ENCODE data around the gene RUFY1. TPM values are rescaled to one million over a fixed set of nuclear protein-coding genes. Genes with fewer than 3 reads are reported as not detected.
A peak's percentile ranks its signal among the peaks of the same experiment; 100 is the strongest.
"Not testable (repeated sequence)": the region's sequence is repeated elsewhere in the genome, so short reads cannot be mapped to it uniquely, and the experiment has no call there.

Gene RUFY1
- total RNA-seq, 1 donor from 2014 or later: 56.5 TPM

DNA sequence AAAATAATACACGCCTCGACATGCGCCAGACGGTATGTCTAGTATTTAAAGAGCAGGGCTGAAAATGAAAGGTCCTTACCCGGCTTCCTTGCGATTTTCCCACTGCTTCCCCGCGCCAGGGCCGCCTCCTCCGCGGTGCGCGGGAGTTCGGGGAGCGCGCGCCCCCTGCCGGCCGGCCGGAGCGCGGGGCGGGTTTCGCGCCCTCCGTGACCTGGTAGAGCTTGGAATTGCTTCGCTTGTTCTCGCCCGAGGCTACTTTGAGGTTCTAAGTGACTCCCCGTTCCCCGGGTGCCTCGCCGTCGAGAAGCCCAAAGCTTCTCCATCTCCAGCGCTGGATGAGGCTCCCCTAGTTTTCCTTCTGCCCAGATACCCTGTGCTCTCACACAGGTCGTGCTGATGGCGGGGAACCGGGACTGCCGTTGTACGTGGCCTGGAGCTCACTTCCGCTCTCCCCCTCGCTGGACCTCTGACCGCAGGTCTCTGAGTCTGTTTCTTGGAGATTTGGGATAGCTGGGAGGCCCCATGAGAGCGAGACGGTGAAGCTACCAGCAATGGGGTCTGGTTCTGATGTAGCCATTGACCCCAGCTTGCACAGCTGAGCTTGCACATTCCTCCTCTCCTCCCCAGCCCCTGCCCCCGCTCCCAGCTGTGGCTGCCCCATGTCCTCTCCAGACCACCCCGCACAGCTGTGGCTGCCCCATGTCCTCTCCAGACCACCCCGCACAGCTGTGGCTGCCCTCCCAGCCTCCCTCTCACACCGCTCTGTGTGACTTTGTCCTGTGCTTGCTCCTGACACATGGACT lies 84.2 kb downstream of the RUFY1 start:
- H3K36me3 ChIP-seq (ENCODE audit: control insufficient read depth, insufficient read depth, low read length); H3K27me3 ChIP-seq (ENCODE audit: control insufficient read depth, insufficient read depth, low read length); H3K4me3 ChIP-seq (ENCODE audit: low read depth, low read length); DNase-seq (ENCODE audit: low read depth): not testable (repeated sequence)

DNA sequence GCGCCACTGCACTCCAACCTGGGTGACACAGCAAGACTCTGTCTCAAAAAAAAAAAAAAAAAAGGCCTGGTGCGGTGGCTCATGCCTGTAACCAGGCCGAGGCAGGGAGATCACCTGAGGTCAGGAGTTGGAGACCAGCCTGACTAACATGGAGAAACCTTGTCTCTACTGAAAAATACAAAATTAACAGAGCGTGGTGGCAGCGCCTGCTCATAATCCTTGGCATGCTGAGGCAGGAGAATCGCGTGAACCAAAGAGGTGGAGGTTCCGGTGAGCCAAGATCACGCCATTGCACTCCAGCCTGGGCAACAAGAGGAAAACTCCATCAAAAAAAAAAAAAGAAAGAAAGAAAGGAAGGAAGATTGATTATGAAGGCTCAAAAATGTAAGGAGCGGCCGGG lies 88.9 kb downstream of the RUFY1 start:
- H3K27me3 ChIP-seq (ENCODE audit: control insufficient read depth, insufficient read depth, low read length); H3K36me3 ChIP-seq (ENCODE audit: control insufficient read depth, insufficient read depth, low read length); H3K4me3 ChIP-seq (ENCODE audit: low read depth, low read length); DNase-seq (ENCODE audit: low read depth): not testable (repeated sequence)

DNA sequence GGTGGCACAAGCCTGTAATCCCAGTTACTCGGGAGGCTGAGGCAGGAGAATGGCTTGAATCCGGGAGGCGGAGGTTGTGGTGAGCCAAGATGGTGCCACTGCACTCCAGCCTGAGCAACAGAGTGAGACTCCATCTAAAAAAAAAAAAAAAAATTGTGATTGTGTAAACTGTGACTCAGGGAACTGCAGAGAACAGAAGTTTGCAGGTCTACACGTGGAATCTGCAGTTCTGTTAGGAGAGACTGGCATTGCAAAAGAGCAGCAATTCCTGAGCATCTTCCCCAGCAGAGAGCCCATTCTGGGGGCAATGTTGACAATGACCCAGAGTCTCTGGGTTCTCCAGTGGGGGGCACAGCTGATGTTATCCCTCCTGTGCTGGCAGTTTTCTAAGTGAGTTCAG lies 91.4 kb downstream of the RUFY1 start:
- H3K36me3 ChIP-seq (ENCODE audit: control insufficient read depth, insufficient read depth, low read length); DNase-seq (ENCODE audit: low read depth); H3K27me3 ChIP-seq (ENCODE audit: control insufficient read depth, insufficient read depth, low read length); H3K4me3 ChIP-seq (ENCODE audit: low read depth, low read length): not testable (repeated sequence)

DNA sequence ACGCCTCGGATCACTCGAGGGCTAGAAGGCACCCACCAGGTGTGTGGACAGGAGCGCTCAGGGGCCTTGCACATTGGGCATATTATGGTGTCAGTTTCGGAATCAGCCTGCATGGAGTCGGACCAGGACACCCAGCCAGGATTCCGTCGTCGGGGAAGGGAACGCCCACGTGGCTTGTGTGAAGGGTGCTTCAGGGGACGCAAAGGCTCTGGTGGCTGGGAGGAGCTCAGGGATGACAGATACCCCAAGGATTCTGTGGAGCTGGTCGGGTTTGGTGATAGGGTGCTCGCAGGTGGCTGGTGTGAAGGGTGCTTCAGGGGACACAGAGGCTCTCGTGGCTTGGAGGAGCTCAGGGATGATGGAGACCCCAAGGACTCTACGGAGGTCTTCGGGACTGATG lies 92.3 kb downstream of the RUFY1 start:
- H3K4me3 ChIP-seq (ENCODE audit: low read depth, low read length); H3K27me3 ChIP-seq (ENCODE audit: control insufficient read depth, insufficient read depth, low read length); H3K36me3 ChIP-seq (ENCODE audit: control insufficient read depth, insufficient read depth, low read length); DNase-seq (ENCODE audit: low read depth): not testable (repeated sequence)

DNA sequence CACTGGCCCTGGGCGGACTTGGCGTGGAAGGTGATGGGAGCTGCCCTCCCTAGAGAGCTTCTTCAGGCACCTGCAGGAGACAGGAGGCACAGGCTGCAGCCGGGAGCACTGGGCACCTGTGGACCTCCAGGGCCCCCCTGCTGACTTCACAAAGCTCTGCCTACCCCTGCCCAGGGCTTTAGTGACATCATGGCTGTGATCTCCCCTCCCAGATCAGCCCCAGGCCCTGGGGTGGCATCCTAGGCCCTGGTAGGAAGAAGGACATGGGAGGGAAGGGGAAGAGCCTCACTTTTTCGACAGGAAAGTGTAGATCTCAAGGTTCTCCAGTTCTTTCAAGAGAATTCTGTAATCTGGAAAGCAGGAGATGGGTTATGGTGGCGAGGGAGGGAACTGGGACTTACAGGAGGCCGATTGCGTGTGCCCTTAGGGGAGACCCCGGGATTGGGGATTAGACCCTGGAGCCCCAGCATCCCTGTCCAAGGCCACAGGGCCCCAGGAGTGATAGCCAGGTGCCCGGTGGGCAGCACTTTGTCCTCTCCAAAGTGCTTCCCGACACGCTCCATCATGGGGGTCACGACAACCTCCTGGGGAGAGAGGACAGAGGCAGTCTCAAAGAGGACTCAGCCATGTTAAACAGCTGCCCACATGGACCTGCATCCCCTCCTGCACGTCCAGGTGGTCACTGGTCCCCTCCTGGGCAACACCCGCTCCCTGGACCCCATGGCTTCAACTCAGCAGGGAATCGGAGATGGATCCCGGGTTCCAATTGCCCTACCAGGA lies 93.0 kb downstream of the RUFY1 start:
- not testable (repeated sequence) for H3K27me3 ChIP-seq (ENCODE audit: control insufficient read depth, insufficient read depth, low read length); DNase-seq (ENCODE audit: low read depth); H3K36me3 ChIP-seq (ENCODE audit: control insufficient read depth, insufficient read depth, low read length); H3K4me3 ChIP-seq (ENCODE audit: low read depth, low read length)

DNA sequence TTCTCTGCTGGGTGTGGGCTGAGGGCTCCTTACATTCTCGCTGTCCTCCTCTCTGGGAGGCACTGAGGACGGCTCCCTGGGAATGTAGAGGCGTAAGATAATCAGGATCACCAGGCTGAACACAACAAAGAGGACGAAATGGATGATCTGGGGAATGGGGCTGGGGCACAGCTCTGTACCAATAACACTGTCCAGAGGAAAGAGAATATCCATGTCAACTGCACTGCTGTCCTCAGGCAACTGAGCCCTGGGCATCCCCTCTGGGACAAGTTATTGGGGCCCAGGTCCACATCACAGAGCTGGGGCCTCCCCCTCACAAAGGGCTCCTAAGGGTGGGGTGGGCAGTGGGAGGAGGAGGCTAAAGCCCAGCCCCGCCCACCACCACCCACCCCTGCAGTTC lies 94.4 kb downstream of the RUFY1 start:
- H3K27me3 ChIP-seq (ENCODE audit: control insufficient read depth, insufficient read depth, low read length); DNase-seq (ENCODE audit: low read depth); H3K36me3 ChIP-seq (ENCODE audit: control insufficient read depth, insufficient read depth, low read length); H3K4me3 ChIP-seq (ENCODE audit: low read depth, low read length): not testable (repeated sequence)

DNA sequence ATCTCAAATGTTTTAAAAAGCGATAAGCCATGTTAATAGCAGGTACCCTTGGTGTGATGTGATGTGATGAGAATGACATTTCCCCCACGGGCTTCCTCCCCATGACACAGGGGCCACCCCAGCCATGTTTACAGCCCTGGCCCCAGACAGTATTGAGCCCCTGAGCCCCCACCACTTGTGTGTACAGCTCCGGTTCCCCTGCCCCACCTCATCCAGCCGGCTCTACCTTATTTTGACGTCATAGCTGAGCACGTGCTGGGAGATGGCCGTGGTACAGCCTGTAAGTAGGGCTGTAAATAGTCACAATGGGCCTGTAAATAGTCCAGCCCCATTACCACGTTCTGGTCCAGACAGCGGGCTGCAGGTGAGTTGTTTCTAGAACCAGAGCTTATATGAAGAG lies 98.1 kb downstream of the RUFY1 start:
- Histone ChIP-seq H3K36me3 (ENCODE audit: control insufficient read depth, insufficient read depth, low read length) (no peaks in the 10 kb centered on the region), H3K4me3 (ENCODE audit: low read depth, low read length) (no peak overlapping the region), H3K27me3 (ENCODE audit: control insufficient read depth, insufficient read depth, low read length) (peaks cover 4% of the 10 kb centered on the region)
- TF ChIP-seq, protein P1, sequence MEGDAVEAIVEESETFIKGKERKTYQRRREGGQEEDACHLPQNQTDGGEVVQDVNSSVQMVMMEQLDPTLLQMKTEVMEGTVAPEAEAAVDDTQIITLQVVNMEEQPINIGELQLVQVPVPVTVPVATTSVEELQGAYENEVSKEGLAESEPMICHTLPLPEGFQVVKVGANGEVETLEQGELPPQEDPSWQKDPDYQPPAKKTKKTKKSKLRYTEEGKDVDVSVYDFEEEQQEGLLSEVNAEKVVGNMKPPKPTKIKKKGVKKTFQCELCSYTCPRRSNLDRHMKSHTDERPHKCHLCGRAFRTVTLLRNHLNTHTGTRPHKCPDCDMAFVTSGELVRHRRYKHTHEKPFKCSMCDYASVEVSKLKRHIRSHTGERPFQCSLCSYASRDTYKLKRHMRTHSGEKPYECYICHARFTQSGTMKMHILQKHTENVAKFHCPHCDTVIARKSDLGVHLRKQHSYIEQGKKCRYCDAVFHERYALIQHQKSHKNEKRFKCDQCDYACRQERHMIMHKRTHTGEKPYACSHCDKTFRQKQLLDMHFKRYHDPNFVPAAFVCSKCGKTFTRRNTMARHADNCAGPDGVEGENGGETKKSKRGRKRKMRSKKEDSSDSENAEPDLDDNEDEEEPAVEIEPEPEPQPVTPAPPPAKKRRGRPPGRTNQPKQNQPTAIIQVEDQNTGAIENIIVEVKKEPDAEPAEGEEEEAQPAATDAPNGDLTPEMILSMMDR (IDR thresholded peaks at IDR 0.05; ENCODE audit: insufficient read depth, low read length, poor library complexity, severe bottlenecking): no peak
- DNase-seq (ENCODE audit: low read depth): no peak

DNA sequence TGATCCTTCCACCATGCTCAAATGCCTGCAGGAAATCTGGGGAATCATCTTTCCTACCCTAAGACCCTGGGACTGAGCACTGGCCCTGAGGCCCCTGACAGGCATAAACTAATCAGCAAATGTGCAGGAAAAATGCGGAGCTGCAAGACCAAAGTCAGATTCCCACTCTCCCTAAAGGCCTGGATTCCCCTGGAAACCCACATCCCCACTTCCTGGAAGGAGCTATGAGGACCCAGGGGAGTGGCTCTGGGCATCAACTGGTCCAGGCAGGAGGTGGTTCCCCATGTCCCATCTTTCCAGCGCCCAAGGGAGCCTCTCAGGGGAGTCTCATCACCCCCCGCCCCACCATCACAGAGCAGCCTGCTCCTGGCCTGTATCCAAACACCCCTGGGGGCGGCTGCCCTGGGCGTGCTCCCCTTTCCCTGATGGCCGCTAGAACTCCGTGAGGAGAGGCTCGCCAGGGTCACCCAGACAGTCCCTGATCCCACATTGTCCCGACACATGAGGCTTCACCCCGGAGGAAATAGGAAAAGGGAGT lies 98.9 kb downstream of the RUFY1 start:
- not testable (repeated sequence) for H3K27me3 ChIP-seq (ENCODE audit: control insufficient read depth, insufficient read depth, low read length); DNase-seq (ENCODE audit: low read depth); H3K4me3 ChIP-seq (ENCODE audit: low read depth, low read length); H3K36me3 ChIP-seq (ENCODE audit: control insufficient read depth, insufficient read depth, low read length)

DNA sequence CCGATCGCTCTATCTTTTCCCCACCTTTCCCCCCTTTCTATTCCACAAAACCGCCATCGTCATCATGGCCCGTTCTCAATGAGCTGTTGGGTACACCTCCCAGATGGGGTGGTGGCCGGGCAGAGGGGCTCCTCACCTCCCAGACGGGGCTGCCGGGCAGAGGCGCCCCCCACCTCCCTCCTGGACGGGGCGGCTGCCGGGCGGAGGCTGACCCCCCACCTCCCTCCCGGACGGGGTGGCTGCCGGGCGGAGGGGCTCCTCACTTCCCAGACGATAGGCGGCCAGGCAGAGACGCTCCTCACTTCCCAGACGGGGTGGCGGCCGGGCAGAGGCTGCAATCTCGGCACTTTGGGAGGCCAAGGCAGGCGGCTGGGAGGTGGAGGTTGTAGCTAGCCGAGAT lies 99.9 kb downstream of the RUFY1 start:
- not testable (repeated sequence) for H3K27me3 ChIP-seq (ENCODE audit: control insufficient read depth, insufficient read depth, low read length); H3K4me3 ChIP-seq (ENCODE audit: low read depth, low read length); H3K36me3 ChIP-seq (ENCODE audit: control insufficient read depth, insufficient read depth, low read length); DNase-seq (ENCODE audit: low read depth)

DNA sequence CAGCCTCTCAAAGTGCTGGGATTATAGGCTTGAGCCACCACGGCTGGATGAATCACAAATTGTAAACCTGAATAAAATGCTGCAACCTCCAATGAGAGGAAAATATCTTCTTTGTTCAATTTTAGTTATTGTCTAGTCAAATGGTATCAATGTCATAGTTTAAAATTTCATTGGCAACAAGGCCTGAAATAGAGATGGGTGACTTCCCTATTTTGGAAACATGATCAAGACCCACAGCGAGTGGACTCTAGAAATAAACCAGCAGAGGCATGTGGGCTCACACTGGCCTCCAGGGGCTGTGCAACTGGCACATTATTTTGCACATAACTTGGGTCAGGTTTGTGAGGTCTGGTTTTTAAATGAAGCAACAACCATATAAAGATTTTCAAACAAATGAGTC lies 102.8 kb downstream of the RUFY1 start:
- DNase-seq (ENCODE audit: low read depth): not testable (repeated sequence)

DNA sequence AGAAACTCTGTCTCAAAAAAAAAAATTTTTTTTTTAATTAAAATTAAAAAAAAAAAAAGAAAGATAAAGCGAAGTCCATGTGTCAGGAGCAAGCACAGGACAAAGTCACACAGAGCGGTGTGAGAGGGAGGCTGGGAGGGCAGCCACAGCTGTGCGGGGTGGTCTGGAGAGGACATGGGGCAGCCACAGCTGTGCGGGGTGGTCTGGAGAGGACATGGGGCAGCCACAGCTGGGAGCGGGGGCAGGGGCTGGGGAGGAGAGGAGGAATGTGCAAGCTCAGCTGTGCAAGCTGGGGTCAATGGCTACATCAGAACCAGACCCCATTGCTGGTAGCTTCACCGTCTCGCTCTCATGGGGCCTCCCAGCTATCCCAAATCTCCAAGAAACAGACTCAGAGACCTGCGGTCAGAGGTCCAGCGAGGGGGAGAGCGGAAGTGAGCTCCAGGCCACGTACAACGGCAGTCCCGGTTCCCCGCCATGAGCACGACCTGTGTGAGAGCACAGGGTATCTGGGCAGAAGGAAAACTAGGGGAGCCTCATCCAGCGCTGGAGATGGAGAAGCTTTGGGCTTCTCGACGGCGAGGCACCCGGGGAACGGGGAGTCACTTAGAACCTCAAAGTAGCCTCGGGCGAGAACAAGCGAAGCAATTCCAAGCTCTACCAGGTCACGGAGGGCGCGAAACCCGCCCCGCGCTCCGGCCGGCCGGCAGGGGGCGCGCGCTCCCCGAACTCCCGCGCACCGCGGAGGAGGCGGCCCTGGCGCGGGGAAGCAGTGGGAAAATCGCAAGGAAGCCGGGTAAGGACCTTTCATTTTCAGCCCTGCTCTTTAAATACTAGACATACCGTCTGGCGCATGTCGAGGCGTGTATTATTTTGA lies 107.2 kb downstream of the RUFY1 start:
- H3K4me3 ChIP-seq (ENCODE audit: low read depth, low read length); H3K27me3 ChIP-seq (ENCODE audit: control insufficient read depth, insufficient read depth, low read length); DNase-seq (ENCODE audit: low read depth); H3K36me3 ChIP-seq (ENCODE audit: control insufficient read depth, insufficient read depth, low read length): not testable (repeated sequence)

More for the DNA sequence above, 102.8 kb downstream of the RUFY1 start:
- not testable (repeated sequence) for H3K4me3 ChIP-seq (ENCODE audit: low read depth, low read length); H3K27me3 ChIP-seq (ENCODE audit: control insufficient read depth, insufficient read depth, low read length); H3K36me3 ChIP-seq (ENCODE audit: control insufficient read depth, insufficient read depth, low read length)

DNA sequence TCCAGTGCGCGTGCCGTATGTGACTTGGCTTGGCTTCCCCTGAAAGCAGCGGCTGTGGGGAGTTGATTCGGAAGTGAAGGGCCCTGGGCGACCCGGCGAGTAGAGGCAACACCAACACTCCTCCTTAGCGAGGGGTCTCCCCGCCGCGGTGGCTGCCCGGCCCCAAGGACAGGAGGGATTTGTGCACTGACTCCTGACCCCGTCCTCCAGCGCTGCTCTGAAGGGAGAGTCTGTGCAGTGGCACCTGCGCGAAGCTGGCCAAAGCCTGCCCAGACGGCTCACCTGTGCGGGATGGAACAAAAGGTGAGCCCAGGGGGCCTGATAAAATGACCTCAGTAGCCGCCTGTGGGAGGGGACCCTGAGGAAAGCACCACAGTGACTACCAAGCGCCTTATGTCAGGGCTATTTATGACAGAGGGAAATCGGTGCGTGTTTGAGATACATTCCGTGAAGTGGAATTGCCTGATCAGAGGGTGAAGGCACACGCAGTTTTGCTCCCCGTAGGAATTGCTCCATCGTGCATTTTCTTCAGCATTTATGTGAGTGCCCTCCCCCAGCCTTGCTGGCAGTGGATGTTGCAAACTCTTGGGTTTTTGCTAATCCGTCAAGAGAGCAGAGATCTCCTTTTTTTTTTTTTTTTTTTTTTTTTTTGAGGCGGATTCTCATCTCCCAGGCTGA lies 108.0 kb downstream of the RUFY1 start:
- DNase-seq (ENCODE audit: low read depth); H3K36me3 ChIP-seq (ENCODE audit: control insufficient read depth, insufficient read depth, low read length): not testable (repeated sequence)

More for the DNA sequence above, 108.0 kb downstream of the RUFY1 start:
- peak overlapping the region; percentile 35 for H3K4me3 ChIP-seq (ENCODE audit: low read depth, low read length)
- not testable (repeated sequence) for H3K27me3 ChIP-seq (ENCODE audit: control insufficient read depth, insufficient read depth, low read length)
